GM23338 (cell line): Measurements from ENCODE around the gene ABAT. TPM values are rescaled to one million over a fixed set of nuclear protein-coding genes. Genes with fewer than 3 reads are reported as not detected.

ENCODE experiments used
- ATAC-seq: fragments of 200-7000 bp; cut with Tn5 transposase; 3 replicates; pipeline ENCODE4 v1.9.1; 2020
- DNase-seq: peaks from one replicate; pipeline ENCODE4 v3.0.0-alpha.2; 2015; ENCODE audit warnings: low spot score
- H2AFZ ChIP-seq: fragments of 200-600 bp; sonication (generic); 2 replicates; pipeline ENCODE4 v1.8.0; 2016; ENCODE audit warnings: antibody characterized with exemption, mild to moderate bottlenecking, moderate library complexity
- H3F3A ChIP-seq: fragments of 200-600 bp; sonication (generic); replicated peaks from 2 replicates; pipeline ENCODE4 v1.8.0; 2017; ENCODE audit warnings: antibody characterized with exemption, mixed run types, low read depth
- H3K27ac ChIP-seq: fragments of 200-600 bp; sonication (generic); 2 replicates; pipeline ENCODE4 v1.6.1; 2016; ENCODE audit warnings: low read depth
- H3K27me3 ChIP-seq: fragments of 200-600 bp; sonication (generic); 2 replicates; pipeline ENCODE4 v1.8.0; 2016; ENCODE audit warnings: mild to moderate bottlenecking, mixed run types, moderate library complexity; ENCODE audit not compliant: insufficient read depth
- H3K36me3 ChIP-seq: fragments of 200-600 bp; sonication (generic); 2 replicates; pipeline ENCODE4 v1.8.0; 2016; ENCODE audit warnings: mild to moderate bottlenecking; ENCODE audit not compliant: insufficient read depth
- H3K4me1 ChIP-seq: fragments of 200-600 bp; sonication (generic); 2 replicates; pipeline ENCODE4 v1.8.0; 2016; ENCODE audit warnings: mild to moderate bottlenecking, moderate library complexity; ENCODE audit not compliant: insufficient read depth
- H3K4me2 ChIP-seq: fragments of 200-600 bp; sonication (generic); 2 replicates; pipeline ENCODE4 v1.7.1; 2017; ENCODE audit warnings: mixed run types
- H3K4me3 ChIP-seq: fragments of 200-600 bp; sonication (generic); 2 replicates; pipeline ENCODE4 v1.6.1; 2016; ENCODE audit warnings: mixed run types
- H3K79me2 ChIP-seq: fragments of 200-600 bp; sonication (generic); replicated peaks from 2 replicates; pipeline ENCODE4 v1.8.0; 2017; ENCODE audit warnings: mild to moderate bottlenecking; ENCODE audit not compliant: insufficient read depth
- H3K9me2 ChIP-seq: fragments of 200-600 bp; sonication (generic); 2 replicates; pipeline ENCODE4 v1.8.0; 2017; ENCODE audit not compliant: insufficient read depth
- H4K20me1 ChIP-seq: fragments of 200-600 bp; sonication (generic); replicated peaks from 2 replicates; pipeline ENCODE4 v1.8.0; 2017; ENCODE audit warnings: mild to moderate bottlenecking; ENCODE audit not compliant: insufficient read depth
- H3K27ac Mint-ChIP-seq: 2 replicates; pipeline ENCODE4 v1.8.0; 2020; ENCODE audit warnings: inconsistent platforms, mild to moderate bottlenecking, moderate library complexity, mixed read lengths
- H3K27me3 Mint-ChIP-seq: 3 replicates; pipeline ENCODE4 v1.8.0; 2022; ENCODE audit warnings: low read depth, mild to moderate bottlenecking, moderate library complexity, mixed read lengths, inconsistent platforms; ENCODE audit not compliant: insufficient read depth, poor library complexity
- H3K36me3 Mint-ChIP-seq: 3 replicates; pipeline ENCODE4 v1.8.0; 2021; ENCODE audit warnings: low read depth, mild to moderate bottlenecking, inconsistent platforms, moderate library complexity, mixed read lengths
- H3K4me1 Mint-ChIP-seq: 3 replicates; pipeline ENCODE4 v1.8.0; 2020; ENCODE audit warnings: mild to moderate bottlenecking, inconsistent platforms, mixed read lengths
- H3K4me3 Mint-ChIP-seq: 3 replicates; pipeline ENCODE4 v1.8.0; 2021; ENCODE audit warnings: moderate library complexity, mild to moderate bottlenecking, inconsistent platforms, mixed read lengths
- H3K9me3 Mint-ChIP-seq: 3 replicates; pipeline ENCODE4 v1.8.0; 2020; ENCODE audit warnings: moderate library complexity, mild to moderate bottlenecking, inconsistent platforms, mixed read lengths
- CREB1 ChIP-seq: fragments of 250-450 bp; sonication (Bioruptor Pico); IDR thresholded peaks from 2 replicates; pipeline ENCODE4 v1.5.0; 2020; ENCODE audit warnings: low read depth, mild to moderate bottlenecking, moderate library complexity
- EZH2 ChIP-seq: fragments of 200-600 bp; sonication (generic); IDR thresholded peaks from one replicate; pipeline ENCODE4 v1.8.0; 2017; ENCODE audit warnings: antibody characterized with exemption, mild to moderate bottlenecking, low read depth; ENCODE audit not compliant: unreplicated experiment
- EZH2phosphoT487 ChIP-seq: fragments of 200-600 bp; sonication (generic); IDR thresholded peaks from one replicate; pipeline ENCODE4 v1.8.1; 2018; ENCODE audit warnings: antibody characterized with exemption; ENCODE audit not compliant: unreplicated experiment
- JUNB ChIP-seq: IDR thresholded peaks from one replicate; pipeline ENCODE4 v1.6.1; 2016; ENCODE audit warnings: antibody characterized with exemption; ENCODE audit not compliant: unreplicated experiment
- NANOG ChIP-seq: IDR thresholded peaks from 2 replicates; pipeline ENCODE4 v1.6.1; 2016; ENCODE audit warnings: antibody characterized with exemption, borderline replicate concordance
- POLR2AphosphoS5 ChIP-seq: IDR thresholded peaks from 2 replicates; pipeline ENCODE4 v1.6.1; 2016; ENCODE audit warnings: antibody characterized with exemption, low read depth
- STAT1 ChIP-seq: IDR thresholded peaks from one replicate; pipeline ENCODE4 v1.6.1; 2016; ENCODE audit warnings: antibody characterized with exemption; ENCODE audit not compliant: unreplicated experiment
- ZNF114 ChIP-seq: fragments of 250-450 bp; sonication (Bioruptor Pico); IDR thresholded peaks from 2 replicates; pipeline ENCODE4 v1.5.0; 2020; ENCODE audit warnings: mild to moderate bottlenecking, moderate library complexity
- ZNF331 ChIP-seq: fragments of 250-450 bp; sonication (Bioruptor Pico); IDR thresholded peaks from 2 replicates; pipeline ENCODE4 v1.5.0; 2020; ENCODE audit warnings: low read depth, mild to moderate bottlenecking, moderate library complexity
- polyA plus RNA-seq: library from polyadenylated mRNA; unstranded; fragments of >200 nt; fragmentation: Nextera tagmentation; extraction: Ambion mirVana; gene quantifications from 2 replicates; pipeline ENCODE4 v1.2.1, GENCODE V29; 2016
- total RNA-seq: library from RNA; depleted of rRNA; stranded (reverse); fragments of >200 nt; shearing (Covaris generic); gene quantifications from 2 replicates; pipeline ENCODE4 v1.2.3, GENCODE V29; 2014
- TF ChIP-seq, protein P1 (sequence below): IDR thresholded peaks from one replicate; pipeline ENCODE4 v1.6.1; 2018; ENCODE audit warnings: antibody characterized with exemption; ENCODE audit not compliant: unreplicated experiment
- TF ChIP-seq, protein P2 (sequence below): IDR thresholded peaks from 2 replicates; pipeline ENCODE4 v1.6.1; 2016; ENCODE audit warnings: antibody characterized with exemption
- TF ChIP-seq, protein P3 (sequence below), 2 experiments: fragments of 200-600 bp in 1 of 2; sonication (generic) in 1 of 2; conservative IDR thresholded peaks; 2 replicates each; pipeline versions ENCODE4 v1.5.1 to v1.6.1; 2016 to 2017; ENCODE audit warnings: antibody characterized with exemption in 2 of 2, low read depth in 2 of 2, mild to moderate bottlenecking in 2 of 2, moderate library complexity in 1 of 2
- TF ChIP-seq, protein P4 (sequence below): fragments of 250-450 bp; sonication (Bioruptor Pico); IDR thresholded peaks from 2 replicates; pipeline ENCODE4 v1.5.0; 2020; ENCODE audit warnings: mild to moderate bottlenecking, moderate library complexity

The ABAT gene
- total and polyA plus RNA-seq, 2 experiments from 2014 or later = 4.4 to 8.8 TPM

DNA sequence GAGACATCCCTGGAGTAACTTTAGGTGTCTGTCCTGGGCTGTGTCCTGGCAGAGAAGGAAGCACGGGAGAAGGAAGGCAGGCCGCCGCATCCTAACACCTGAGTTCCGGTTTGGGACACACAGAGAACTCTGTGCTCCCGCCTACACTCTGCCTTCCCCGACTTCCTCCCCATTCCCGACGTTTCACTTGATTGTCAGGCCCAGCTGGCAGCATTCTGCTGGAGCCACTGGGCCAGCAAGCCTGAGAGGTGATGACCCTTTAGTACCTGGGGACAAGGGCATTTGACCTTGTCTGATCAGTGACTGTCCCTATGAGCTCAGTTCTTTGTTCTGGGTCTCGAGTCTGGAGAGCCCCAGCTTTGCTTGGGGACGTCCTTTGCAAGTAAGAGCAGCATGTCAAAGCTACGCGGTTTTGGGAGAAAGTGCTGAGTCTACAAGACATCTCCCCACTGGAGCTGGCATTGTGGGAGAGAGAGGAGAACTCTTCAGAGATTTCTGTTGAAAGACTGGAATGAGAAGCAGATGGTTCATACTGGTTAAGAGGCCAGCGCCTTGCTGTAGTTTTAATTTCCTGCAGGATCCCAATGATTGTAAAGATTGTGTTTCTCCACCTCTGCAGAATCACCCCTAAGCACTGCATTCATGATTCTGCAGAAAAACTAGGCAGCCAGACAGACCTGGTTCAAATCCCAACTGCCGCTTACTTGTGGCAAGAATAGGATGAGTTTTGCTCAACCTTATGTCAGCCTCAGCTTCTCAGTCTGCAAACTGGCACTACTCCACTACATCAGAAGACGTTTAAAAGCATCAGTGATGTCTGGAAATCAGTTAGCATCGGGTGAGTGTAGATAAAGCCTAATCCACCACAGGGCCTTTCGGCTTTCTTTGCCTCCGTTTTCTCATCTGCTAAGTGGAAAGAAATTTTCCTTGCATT is 20.6 kb downstream of the ABAT start:
- H3K4me3 Mint-ChIP-seq = no peak overlapping the region
- H3K27ac ChIP-seq = no peak overlapping the region

More for the DNA sequence above, 20.6 kb downstream of the ABAT start:
- Histone ChIP-seq H2AFZ (no peak overlapping the region), H3K27me3 (no peaks in the 10 kb centered on the region), H3K9me2 (no peaks in the 10 kb centered on the region), H3K79me2 (no peaks in the 10 kb centered on the region), H3F3A (no peaks in the 10 kb centered on the region), H4K20me1 (no peaks in the 10 kb centered on the region), H3K36me3 (no peaks in the 10 kb centered on the region), H3K4me1 (no peaks in the 10 kb centered on the region), H3K4me2 (no peak overlapping the region), H3K4me3 (no peak overlapping the region)
- peak; percentile 40; the same call in 2 of the 3 replicates for ATAC-seq
- Mint-ChIP-seq H3K36me3 (no peaks in the 10 kb centered on the region), H3K4me1 (peaks cover 3% of the 10 kb centered on the region; the same call in 1 of the 3 replicates), H3K27ac (no peak overlapping the region), H3K9me3 (no peaks in the 10 kb centered on the region), H3K27me3 (peaks cover 3% of the 10 kb centered on the region)
- no peak for DNase-seq
- TF ChIP-seq, protein P1, sequence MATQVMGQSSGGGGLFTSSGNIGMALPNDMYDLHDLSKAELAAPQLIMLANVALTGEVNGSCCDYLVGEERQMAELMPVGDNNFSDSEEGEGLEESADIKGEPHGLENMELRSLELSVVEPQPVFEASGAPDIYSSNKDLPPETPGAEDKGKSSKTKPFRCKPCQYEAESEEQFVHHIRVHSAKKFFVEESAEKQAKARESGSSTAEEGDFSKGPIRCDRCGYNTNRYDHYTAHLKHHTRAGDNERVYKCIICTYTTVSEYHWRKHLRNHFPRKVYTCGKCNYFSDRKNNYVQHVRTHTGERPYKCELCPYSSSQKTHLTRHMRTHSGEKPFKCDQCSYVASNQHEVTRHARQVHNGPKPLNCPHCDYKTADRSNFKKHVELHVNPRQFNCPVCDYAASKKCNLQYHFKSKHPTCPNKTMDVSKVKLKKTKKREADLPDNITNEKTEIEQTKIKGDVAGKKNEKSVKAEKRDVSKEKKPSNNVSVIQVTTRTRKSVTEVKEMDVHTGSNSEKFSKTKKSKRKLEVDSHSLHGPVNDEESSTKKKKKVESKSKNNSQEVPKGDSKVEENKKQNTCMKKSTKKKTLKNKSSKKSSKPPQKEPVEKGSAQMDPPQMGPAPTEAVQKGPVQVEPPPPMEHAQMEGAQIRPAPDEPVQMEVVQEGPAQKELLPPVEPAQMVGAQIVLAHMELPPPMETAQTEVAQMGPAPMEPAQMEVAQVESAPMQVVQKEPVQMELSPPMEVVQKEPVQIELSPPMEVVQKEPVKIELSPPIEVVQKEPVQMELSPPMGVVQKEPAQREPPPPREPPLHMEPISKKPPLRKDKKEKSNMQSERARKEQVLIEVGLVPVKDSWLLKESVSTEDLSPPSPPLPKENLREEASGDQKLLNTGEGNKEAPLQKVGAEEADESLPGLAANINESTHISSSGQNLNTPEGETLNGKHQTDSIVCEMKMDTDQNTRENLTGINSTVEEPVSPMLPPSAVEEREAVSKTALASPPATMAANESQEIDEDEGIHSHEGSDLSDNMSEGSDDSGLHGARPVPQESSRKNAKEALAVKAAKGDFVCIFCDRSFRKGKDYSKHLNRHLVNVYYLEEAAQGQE = no peak
- TF ChIP-seq POLR2AphosphoS5 (no peak), EZH2 (no peak), STAT1 (no peak), ZNF331 (CRISPR knock-in tag) (no peak), EZH2phosphoT487 (no peak), JUNB (no peak), ZNF114 (CRISPR knock-in tag) (no peak), NANOG (no peak), CREB1 (CRISPR knock-in tag) (no peak)
- TF ChIP-seq, protein P2, sequence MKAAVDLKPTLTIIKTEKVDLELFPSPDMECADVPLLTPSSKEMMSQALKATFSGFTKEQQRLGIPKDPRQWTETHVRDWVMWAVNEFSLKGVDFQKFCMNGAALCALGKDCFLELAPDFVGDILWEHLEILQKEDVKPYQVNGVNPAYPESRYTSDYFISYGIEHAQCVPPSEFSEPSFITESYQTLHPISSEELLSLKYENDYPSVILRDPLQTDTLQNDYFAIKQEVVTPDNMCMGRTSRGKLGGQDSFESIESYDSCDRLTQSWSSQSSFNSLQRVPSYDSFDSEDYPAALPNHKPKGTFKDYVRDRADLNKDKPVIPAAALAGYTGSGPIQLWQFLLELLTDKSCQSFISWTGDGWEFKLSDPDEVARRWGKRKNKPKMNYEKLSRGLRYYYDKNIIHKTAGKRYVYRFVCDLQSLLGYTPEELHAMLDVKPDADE = no peak
- TF ChIP-seq, protein P3, sequence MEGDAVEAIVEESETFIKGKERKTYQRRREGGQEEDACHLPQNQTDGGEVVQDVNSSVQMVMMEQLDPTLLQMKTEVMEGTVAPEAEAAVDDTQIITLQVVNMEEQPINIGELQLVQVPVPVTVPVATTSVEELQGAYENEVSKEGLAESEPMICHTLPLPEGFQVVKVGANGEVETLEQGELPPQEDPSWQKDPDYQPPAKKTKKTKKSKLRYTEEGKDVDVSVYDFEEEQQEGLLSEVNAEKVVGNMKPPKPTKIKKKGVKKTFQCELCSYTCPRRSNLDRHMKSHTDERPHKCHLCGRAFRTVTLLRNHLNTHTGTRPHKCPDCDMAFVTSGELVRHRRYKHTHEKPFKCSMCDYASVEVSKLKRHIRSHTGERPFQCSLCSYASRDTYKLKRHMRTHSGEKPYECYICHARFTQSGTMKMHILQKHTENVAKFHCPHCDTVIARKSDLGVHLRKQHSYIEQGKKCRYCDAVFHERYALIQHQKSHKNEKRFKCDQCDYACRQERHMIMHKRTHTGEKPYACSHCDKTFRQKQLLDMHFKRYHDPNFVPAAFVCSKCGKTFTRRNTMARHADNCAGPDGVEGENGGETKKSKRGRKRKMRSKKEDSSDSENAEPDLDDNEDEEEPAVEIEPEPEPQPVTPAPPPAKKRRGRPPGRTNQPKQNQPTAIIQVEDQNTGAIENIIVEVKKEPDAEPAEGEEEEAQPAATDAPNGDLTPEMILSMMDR (conservative IDR thresholded peaks at IDR 0.05; ENCODE audit: low read depth in 2 of 2) = no peak
- TF ChIP-seq, protein P4, sequence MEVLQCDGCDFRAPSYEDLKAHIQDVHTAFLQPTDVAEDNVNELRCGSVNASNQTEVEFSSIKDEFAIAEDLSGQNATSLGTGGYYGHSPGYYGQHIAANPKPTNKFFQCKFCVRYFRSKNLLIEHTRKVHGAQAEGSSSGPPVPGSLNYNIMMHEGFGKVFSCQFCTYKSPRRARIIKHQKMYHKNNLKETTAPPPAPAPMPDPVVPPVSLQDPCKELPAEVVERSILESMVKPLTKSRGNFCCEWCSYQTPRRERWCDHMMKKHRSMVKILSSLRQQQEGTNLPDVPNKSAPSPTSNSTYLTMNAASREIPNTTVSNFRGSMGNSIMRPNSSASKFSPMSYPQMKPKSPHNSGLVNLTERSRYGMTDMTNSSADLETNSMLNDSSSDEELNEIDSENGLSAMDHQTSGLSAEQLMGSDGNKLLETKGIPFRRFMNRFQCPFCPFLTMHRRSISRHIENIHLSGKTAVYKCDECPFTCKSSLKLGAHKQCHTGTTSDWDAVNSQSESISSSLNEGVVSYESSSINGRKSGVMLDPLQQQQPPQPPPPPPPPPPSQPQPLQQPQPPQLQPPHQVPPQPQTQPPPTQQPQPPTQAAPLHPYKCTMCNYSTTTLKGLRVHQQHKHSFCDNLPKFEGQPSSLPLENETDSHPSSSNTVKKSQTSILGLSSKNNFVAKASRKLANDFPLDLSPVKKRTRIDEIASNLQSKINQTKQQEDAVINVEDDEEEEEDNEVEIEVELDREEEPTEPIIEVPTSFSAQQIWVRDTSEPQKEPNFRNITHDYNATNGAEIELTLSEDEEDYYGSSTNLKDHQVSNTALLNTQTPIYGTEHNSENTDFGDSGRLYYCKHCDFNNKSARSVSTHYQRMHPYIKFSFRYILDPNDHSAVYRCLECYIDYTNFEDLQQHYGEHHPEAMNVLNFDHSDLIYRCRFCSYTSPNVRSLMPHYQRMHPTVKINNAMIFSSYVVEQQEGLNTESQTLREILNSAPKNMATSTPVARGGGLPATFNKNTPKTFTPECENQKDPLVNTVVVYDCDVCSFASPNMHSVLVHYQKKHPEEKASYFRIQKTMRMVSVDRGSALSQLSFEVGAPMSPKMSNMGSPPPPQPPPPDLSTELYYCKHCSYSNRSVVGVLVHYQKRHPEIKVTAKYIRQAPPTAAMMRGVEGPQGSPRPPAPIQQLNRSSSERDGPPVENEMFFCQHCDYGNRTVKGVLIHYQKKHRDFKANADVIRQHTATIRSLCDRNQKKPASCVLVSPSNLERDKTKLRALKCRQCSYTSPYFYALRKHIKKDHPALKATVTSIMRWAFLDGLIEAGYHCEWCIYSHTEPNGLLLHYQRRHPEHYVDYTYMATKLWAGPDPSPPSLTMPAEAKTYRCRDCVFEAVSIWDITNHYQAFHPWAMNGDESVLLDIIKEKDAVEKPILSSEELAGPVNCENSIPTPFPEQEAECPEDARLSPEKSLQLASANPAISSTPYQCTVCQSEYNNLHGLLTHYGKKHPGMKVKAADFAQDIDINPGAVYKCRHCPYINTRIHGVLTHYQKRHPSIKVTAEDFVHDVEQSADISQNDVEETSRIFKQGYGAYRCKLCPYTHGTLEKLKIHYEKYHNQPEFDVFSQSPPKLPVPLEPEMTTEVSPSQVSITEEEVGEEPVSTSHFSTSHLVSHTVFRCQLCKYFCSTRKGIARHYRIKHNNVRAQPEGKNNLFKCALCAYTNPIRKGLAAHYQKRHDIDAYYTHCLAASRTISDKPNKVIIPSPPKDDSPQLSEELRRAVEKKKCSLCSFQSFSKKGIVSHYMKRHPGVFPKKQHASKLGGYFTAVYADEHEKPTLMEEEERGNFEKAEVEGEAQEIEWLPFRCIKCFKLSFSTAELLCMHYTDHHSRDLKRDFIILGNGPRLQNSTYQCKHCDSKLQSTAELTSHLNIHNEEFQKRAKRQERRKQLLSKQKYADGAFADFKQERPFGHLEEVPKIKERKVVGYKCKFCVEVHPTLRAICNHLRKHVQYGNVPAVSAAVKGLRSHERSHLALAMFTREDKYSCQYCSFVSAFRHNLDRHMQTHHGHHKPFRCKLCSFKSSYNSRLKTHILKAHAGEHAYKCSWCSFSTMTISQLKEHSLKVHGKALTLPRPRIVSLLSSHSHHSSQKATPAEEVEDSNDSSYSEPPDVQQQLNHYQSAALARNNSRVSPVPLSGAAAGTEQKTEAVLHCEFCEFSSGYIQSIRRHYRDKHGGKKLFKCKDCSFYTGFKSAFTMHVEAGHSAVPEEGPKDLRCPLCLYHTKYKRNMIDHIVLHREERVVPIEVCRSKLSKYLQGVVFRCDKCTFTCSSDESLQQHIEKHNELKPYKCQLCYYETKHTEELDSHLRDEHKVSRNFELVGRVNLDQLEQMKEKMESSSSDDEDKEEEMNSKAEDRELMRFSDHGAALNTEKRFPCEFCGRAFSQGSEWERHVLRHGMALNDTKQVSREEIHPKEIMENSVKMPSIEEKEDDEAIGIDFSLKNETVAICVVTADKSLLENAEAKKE (CRISPR knock-in tag) = no peak
